HepG2 (cell line): ENCODE results near the gene LSM12. TPM values are rescaled to one million over a fixed set of nuclear protein-coding genes. Genes with fewer than 3 reads are reported as not detected.

Experiments used
- AHR ChIP-seq: IDR thresholded peaks from 2 replicates; pipeline ENCODE4 v1.6.1; 2018; ENCODE audit warnings: missing genetic modification reagents, missing compliant biosample characterization
- CCAR2 ChIP-seq: fragments of 200-400 bp; formaldehyde crosslinking; optimal IDR thresholded peaks from 2 replicates; pipeline ENCODE3; 2018; ENCODE audit warnings: low read depth, mild to moderate bottlenecking, low read length, moderate library complexity
- GMEB1 ChIP-seq: sonication (generic); formaldehyde crosslinking; IDR thresholded peaks from 2 replicates; pipeline ENCODE4 v1.5.1; 2020; ENCODE audit warnings: missing genetic modification reagents, mild to moderate bottlenecking, borderline replicate concordance
- IKZF1 ChIP-seq: fragments of 450-650 bp; IDR thresholded peaks from 2 replicates; pipeline ENCODE4 v1.7.1; 2016
- MZF1 ChIP-seq: sonication (generic); formaldehyde crosslinking; IDR thresholded peaks from 2 replicates; pipeline ENCODE4 v1.8.1; 2023; ENCODE audit warnings: mild to moderate bottlenecking, missing genetic modification reagents, borderline replicate concordance
- RARA ChIP-seq: IDR thresholded peaks from 2 replicates; pipeline ENCODE4 v1.6.1; 2016; ENCODE audit warnings: missing genetic modification reagents, missing compliant biosample characterization
- SSRP1 ChIP-seq: IDR thresholded peaks from 2 replicates; pipeline ENCODE4 v1.6.1; 2016; ENCODE audit warnings: control low read depth
- TAF1 ChIP-seq: sonication (generic); formaldehyde crosslinking; IDR thresholded peaks from 2 replicates; pipeline ENCODE4 v1.4.0; 2020; ENCODE audit warnings: missing genetic modification reagents
- TFDP1 ChIP-seq: IDR thresholded peaks from 2 replicates; pipeline ENCODE4 v1.6.1; 2016; ENCODE audit warnings: missing compliant biosample characterization, missing genetic modification reagents, borderline replicate concordance
- ZKSCAN1 ChIP-seq: fragments of 150-350 bp; IDR thresholded peaks from 2 replicates; pipeline ENCODE4 v1.6.1; 2014; ENCODE audit warnings: low read length
- ZNF143 ChIP-seq: sonication (generic); formaldehyde crosslinking; IDR thresholded peaks from 2 replicates; pipeline ENCODE4 v1.4.0; 2020; ENCODE audit warnings: missing genetic modification reagents
- ZNF232 ChIP-seq: sonication (generic); formaldehyde crosslinking; IDR thresholded peaks from 2 replicates; pipeline ENCODE4 v1.4.0; 2020; ENCODE audit warnings: missing genetic modification reagents, borderline replicate concordance
- ZNF260 ChIP-seq: sonication (generic); formaldehyde crosslinking; IDR thresholded peaks from 2 replicates; pipeline ENCODE4 v1.4.0; 2020; ENCODE audit warnings: missing genetic modification reagents, low read depth, mild to moderate bottlenecking, borderline replicate concordance
- ZNF263 ChIP-seq: sonication (generic); formaldehyde crosslinking; IDR thresholded peaks from 2 replicates; pipeline ENCODE4 v1.4.0; 2020; ENCODE audit warnings: missing genetic modification reagents
- ZNF281 ChIP-seq: sonication (generic); formaldehyde crosslinking; IDR thresholded peaks from 2 replicates; pipeline ENCODE4 v1.4.0; 2020; ENCODE audit warnings: missing genetic modification reagents, borderline replicate concordance
- ZNF34 ChIP-seq: sonication (generic); formaldehyde crosslinking; IDR thresholded peaks from 2 replicates; pipeline ENCODE4 v1.4.0; 2020; ENCODE audit warnings: mild to moderate bottlenecking, missing genetic modification reagents, borderline replicate concordance
- ZNF784 ChIP-seq: sonication (generic); formaldehyde crosslinking; IDR thresholded peaks from 2 replicates; pipeline ENCODE4 v1.5.1; 2020; ENCODE audit warnings: missing genetic modification reagents, mild to moderate bottlenecking, borderline replicate concordance
- ZNF841 ChIP-seq: sonication (generic); formaldehyde crosslinking; IDR thresholded peaks from 2 replicates; pipeline ENCODE4 v1.8.1; 2023; ENCODE audit warnings: missing genetic modification reagents, borderline replicate concordance
- polyA plus RNA-seq, 8 experiments: library from polyadenylated mRNA; depleted of rRNA in 3 of 8; stranded (reverse) in 7 of 8; unstranded in 1 of 8; fragments of >200 nt; fragmentation: Illumina TruSeq in 4 of 8; extraction: Trizol in 4 of 8; gene quantifications; 2 replicates each; pipeline versions ENCODE4 v1.2.1 to v1.2.3, GENCODE V29; 2011 to 2016; ENCODE audit warnings: low read depth in 4 of 8, missing spikeins in 1 of 8, mixed read lengths in 1 of 8; ENCODE audit not compliant: insufficient read depth in 1 of 8
- total RNA-seq, 5 experiments: library from RNA; depleted of rRNA; stranded (reverse); fragments of >200 nt; fragmentation: Illumina TruSeq; extraction: Trizol; gene quantifications; 2 replicates each; pipeline ENCODE4 v1.2.3, GENCODE V29; 2016; ENCODE audit warnings: low read depth in 1 of 5
- TF ChIP-seq, protein P1 (sequence below): sonication (generic); formaldehyde crosslinking; IDR thresholded peaks from 2 replicates; pipeline ENCODE4 v1.5.0; 2020; ENCODE audit warnings: mild to moderate bottlenecking, missing genetic modification reagents

The LSM12 gene
- total and polyA plus RNA-seq, 2 of the 13 experiments (the other 11 are each of a cell fraction or from before 2014, with no cell fraction given): 52.8 to 55.7 TPM

DNA sequence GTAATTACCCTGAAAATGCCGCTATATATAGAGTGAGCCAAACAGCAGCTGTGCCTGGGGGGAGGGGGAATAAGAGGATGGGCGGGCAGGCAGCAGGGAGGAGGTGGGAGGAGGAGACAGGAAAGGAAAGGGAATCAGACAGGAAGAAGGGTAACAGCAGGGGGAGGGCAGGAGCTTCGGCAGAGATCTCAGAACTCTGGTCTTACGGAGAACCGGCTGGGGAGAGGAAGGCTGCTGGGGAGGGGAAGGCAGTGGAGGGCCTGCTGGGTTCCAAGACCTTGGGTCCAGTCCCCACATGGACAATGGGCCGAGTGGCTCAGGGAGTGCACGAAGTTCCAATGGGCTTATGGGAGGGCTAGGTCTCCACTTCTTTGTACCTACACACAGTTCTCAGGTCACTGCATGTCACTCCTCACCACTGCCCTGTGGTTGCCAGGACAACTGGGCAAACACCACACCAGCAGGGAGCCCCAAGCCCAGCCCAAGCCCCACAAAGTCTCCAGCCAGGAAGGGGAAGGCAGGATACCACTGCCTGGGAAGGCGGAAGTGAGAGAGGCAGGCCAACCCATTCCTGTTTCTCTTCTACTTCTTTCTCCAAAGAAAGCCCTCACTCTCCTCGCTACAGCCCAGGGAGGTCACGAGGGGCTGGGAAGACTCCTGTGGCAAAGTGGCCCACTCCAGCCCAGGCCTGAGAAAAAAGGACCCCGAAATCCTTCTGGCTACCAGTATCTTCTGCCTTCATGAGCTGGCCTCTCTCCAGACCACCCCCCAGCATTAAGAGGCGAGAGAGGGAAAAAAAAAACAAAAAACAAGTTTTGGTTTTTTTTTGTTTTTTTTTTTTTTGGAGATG is 29.4 kb upstream of the LSM12 start (continued):
- TF ChIP-seq ZNF143: 0 out of 2 replicates have a peak, but pooled peaks have one; percentile 36
- TF ChIP-seq MZF1 (CRISPR knock-in tag): peak; percentile 64; the same call in 1 of the 2 replicates
- no peak for TF ChIP-seq ZNF260 (CRISPR knock-in tag)
- TF ChIP-seq ZNF784 (CRISPR knock-in tag): peak; percentile 24; the same call in 1 of the 2 replicates
- TF ChIP-seq, protein P1, sequence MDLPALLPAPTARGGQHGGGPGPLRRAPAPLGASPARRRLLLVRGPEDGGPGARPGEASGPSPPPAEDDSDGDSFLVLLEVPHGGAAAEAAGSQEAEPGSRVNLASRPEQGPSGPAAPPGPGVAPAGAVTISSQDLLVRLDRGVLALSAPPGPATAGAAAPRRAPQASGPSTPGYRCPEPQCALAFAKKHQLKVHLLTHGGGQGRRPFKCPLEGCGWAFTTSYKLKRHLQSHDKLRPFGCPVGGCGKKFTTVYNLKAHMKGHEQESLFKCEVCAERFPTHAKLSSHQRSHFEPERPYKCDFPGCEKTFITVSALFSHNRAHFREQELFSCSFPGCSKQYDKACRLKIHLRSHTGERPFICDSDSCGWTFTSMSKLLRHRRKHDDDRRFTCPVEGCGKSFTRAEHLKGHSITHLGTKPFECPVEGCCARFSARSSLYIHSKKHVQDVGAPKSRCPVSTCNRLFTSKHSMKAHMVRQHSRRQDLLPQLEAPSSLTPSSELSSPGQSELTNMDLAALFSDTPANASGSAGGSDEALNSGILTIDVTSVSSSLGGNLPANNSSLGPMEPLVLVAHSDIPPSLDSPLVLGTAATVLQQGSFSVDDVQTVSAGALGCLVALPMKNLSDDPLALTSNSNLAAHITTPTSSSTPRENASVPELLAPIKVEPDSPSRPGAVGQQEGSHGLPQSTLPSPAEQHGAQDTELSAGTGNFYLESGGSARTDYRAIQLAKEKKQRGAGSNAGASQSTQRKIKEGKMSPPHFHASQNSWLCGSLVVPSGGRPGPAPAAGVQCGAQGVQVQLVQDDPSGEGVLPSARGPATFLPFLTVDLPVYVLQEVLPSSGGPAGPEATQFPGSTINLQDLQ (CRISPR knock-in tag): 0 out of 2 replicates have a peak, but pooled peaks have one; percentile 25
- peak; percentile 71; the same call in 1 of the 2 replicates for TF ChIP-seq ZNF232 (CRISPR knock-in tag)
- TF ChIP-seq ZNF263: peak; percentile 52; the same call in 1 of the 2 replicates
- TF ChIP-seq SSRP1 (CRISPR knock-in tag): no peak
- no peak for TF ChIP-seq ZKSCAN1
- TF ChIP-seq TAF1 (CRISPR knock-in tag): peak; percentile 47; the same call in 1 of the 2 replicates
- TF ChIP-seq CCAR2: no peak
- TF ChIP-seq ZNF34 (CRISPR knock-in tag): no peak
- peak; percentile 40 for TF ChIP-seq RARA (CRISPR knock-in tag)
- TF ChIP-seq GMEB1: peak; percentile 36; the same call in 1 of the 2 replicates
- 0 out of 2 replicates have a peak, but pooled peaks have one; percentile 27 for TF ChIP-seq AHR (CRISPR knock-in tag)
- TF ChIP-seq IKZF1: no peak
- peak; percentile 89 for TF ChIP-seq ZNF281
- no peak for TF ChIP-seq ZNF841
- peak; percentile 44; the same call in 1 of the 2 replicates for TF ChIP-seq TFDP1 (CRISPR knock-in tag)
